ENCODE results near the gene PADI3.

DNA sequence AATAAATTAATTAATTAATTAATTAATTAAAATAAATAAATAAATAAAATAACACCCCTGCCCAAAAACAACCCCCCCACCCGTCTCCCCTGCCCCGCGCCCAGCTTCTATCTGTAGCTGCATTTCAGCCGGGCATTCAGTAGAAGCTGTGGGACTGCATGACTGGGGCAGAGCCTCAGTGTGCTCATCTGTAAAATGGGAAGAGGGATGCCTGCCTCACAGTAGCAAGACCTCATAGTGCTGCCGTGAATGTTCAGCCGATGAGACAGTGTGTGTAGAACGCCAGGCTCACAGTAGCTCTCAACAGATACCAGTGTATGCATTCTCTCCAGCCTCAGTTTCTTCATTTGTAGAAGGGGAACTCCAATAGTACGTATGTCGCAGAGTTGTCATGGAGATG lies 67.8 kb downstream of the PADI3 start:
- TF ChIP-seq, protein P1, sequence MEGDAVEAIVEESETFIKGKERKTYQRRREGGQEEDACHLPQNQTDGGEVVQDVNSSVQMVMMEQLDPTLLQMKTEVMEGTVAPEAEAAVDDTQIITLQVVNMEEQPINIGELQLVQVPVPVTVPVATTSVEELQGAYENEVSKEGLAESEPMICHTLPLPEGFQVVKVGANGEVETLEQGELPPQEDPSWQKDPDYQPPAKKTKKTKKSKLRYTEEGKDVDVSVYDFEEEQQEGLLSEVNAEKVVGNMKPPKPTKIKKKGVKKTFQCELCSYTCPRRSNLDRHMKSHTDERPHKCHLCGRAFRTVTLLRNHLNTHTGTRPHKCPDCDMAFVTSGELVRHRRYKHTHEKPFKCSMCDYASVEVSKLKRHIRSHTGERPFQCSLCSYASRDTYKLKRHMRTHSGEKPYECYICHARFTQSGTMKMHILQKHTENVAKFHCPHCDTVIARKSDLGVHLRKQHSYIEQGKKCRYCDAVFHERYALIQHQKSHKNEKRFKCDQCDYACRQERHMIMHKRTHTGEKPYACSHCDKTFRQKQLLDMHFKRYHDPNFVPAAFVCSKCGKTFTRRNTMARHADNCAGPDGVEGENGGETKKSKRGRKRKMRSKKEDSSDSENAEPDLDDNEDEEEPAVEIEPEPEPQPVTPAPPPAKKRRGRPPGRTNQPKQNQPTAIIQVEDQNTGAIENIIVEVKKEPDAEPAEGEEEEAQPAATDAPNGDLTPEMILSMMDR (IDR thresholded peaks at IDR 0.05): no peak
- no peak for TF ChIP-seq POLR2A (IDR thresholded peaks at IDR 0.05)

Data from heart left ventricle (tissue), 13 donors.